Activated T-helper 1 cell treated with anti-CD3 and anti-CD28 coated beads, Interleukin-12 subunit alpha, Interleukin-12 subunit beta, Interleukin-2, Interleukin-4 antibody, amounts not matched to agents 30 ng/mL and 10 ng/mL and 1 ng/mL, durations not matched to agents 14 hours and 24 hours and 36 hours (primary cell): ENCODE results near the gene LMAN2. TPM values are rescaled to one million over a fixed set of nuclear protein-coding genes. Genes with fewer than 3 reads are reported as not detected.

Experiments
- DNase-seq: peaks from one replicate; pipeline ENCODE4 v3.0.0; 2021; ENCODE audit warnings: low spot score
- H3K27ac Mint-ChIP-seq: one replicate; pipeline ENCODE4 v1.8.0; 2021; ENCODE audit warnings: mild to moderate bottlenecking, mixed read lengths
- H3K27me3 Mint-ChIP-seq: one replicate; pipeline ENCODE4 v1.8.0; 2022; ENCODE audit warnings: mild to moderate bottlenecking, moderate library complexity, mixed read lengths; ENCODE audit not compliant: insufficient read depth
- H3K36me3 Mint-ChIP-seq: one replicate; pipeline ENCODE4 v1.8.0; 2021; ENCODE audit warnings: low read depth, mixed read lengths
- H3K4me1 Mint-ChIP-seq: one replicate; pipeline ENCODE4 v1.8.0; 2021; ENCODE audit warnings: low read depth, mixed read lengths
- H3K4me3 Mint-ChIP-seq: one replicate; pipeline ENCODE4 v1.8.0; 2021; ENCODE audit warnings: mild to moderate bottlenecking, moderate library complexity, mixed read lengths
- H3K9me3 Mint-ChIP-seq: one replicate; pipeline ENCODE4 v1.8.0; 2021; ENCODE audit warnings: mixed read lengths
- intact Hi-C: fragments of 100-400 bp; cut with micrococcal nuclease; formaldehyde crosslinking; loops from one replicate; pipeline ENCODE4 v1.15.1; 2024
- total RNA-seq: library from RNA; stranded (reverse); gene quantifications from 2 replicates; pipeline ENCODE4 v1.2.3, GENCODE V29; 2022

The LMAN2 gene, protein sequence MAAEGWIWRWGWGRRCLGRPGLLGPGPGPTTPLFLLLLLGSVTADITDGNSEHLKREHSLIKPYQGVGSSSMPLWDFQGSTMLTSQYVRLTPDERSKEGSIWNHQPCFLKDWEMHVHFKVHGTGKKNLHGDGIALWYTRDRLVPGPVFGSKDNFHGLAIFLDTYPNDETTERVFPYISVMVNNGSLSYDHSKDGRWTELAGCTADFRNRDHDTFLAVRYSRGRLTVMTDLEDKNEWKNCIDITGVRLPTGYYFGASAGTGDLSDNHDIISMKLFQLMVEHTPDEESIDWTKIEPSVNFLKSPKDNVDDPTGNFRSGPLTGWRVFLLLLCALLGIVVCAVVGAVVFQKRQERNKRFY
- 108 and 118 TPM in 2 replicates for total RNA-seq

DNA sequence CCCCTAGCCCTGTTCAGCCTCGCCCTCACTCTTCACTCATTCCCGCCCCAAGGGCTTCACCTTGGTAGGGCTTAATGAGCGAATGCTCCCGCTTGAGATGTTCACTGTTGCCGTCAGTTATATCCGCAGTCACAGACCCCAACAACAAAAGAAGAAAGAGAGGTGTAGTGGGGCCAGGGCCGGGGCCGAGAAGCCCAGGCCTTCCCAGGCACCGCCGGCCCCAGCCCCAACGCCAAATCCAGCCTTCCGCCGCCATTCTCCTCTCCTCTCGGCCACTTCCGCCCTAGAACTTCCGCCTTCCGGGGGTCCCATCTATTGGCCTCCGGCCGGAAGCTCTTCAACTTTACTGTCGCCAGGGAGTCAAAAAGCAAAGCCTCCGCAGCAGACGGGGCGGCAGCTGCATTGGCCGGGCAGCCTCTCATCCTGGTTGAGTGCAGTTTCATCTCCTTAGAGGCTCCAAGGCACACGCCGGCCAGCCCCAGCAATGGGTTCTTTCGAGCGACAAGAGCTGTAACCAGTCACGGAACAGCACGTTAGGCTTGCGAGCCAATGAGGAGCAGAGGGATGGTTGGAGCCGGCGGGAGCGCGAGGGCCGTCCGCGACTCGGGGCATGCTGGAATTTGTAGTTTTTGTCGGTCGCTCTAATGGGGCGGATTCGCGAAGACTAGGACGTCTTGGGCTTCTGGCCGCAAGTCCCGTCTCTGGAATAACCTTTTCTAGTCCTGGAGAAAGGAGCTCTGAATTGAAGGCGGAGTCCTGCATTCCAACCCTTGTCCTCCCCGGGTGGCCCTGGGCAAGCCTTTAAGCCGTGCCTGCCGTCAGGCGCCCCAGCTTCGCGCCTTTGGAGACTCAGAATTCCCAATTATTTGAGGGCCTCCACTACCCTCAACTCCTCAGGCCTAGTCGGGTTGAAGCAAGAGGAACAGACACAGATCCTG is at the start of gene LMAN2:
TSS of gene LMAN2 (minus strand) at position 277 of the 938 bp plus-strand sequence. CDS start at position 256, 21 bp downstream.
- Mint-ChIP-seq H3K4me3 (peak within 1 kb of the TSS; percentile 98), H3K36me3 (peaks cover 19% of the 10 kb centered on the region), H3K9me3 (peaks cover 19% of the 10 kb centered on the region), H3K4me1 (peaks cover 47% of the 10 kb centered on the region), H3K27me3 (no peaks in the 10 kb centered on the region), H3K27ac (peak within 1 kb of the TSS; percentile 100)
- peak; percentile 90 for DNase-seq
- intact Hi-C loops = loop anchor here (1.0 to 10.0 kb wide), 6 partner anchors 13 to 963 kb away; partner anchors contain the start of genes HIGD2A, NOP16 and RNF44

DNA sequence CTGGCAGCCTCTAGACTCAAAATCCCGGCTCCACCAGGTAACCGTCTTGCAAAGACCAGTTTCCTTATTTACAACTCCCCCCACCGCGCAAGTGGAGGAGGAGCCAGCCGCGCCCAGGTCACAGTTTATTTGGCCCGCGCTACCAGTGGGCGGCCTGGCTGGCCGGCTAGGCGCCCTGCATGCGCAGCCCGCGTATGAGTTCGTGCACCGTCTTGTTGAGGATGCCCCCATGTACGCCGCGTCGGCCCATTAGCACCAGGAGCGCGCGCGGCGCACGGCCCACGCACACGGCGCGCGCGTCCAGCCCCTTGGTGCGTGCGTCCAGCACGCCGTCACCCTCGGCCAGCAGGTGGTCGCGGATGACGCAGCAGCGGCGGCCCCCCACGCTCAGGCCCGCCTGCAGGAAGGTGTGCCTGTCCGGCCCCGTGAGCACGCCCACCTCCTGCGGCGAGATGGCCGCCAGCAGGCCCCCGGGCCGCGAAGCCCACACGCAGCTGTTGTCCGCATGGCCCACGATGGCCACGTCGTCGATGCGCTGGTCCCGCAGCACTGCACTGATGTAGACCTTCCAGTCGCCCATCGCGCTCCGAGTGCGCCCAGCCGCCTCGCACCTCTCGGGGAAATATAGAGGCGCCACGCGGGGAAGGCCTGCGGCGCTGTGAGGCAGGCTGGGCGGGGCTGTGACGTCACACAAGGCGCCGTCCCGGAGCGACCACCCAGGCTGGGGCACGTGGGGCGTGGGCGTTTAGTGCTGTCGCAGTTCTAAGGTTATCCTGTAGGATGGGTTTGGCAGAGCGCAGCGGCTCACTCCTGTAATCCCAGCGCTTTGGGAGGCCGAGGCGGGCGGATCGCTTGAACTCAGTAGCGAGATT is 48.8 kb upstream of the LMAN2 start, which contains the start of gene PFN3:
TSS of gene PFN3 (minus strand) at position 665 of the 872 bp plus-strand sequence. CDS start at position 580, 85 bp downstream.
- intact Hi-C loops = no loop called here
- Mint-ChIP-seq H3K27me3 (peaks cover 35% of the 10 kb centered on the region), H3K4me3 (no peak within 1 kb of the TSS), H3K27ac (no peak within 1 kb of the TSS), H3K9me3 (no peaks in the 10 kb centered on the region), H3K36me3 (no peaks in the 10 kb centered on the region), H3K4me1 (peaks cover 17% of the 10 kb centered on the region)
- DNase-seq = no peak

DNA sequence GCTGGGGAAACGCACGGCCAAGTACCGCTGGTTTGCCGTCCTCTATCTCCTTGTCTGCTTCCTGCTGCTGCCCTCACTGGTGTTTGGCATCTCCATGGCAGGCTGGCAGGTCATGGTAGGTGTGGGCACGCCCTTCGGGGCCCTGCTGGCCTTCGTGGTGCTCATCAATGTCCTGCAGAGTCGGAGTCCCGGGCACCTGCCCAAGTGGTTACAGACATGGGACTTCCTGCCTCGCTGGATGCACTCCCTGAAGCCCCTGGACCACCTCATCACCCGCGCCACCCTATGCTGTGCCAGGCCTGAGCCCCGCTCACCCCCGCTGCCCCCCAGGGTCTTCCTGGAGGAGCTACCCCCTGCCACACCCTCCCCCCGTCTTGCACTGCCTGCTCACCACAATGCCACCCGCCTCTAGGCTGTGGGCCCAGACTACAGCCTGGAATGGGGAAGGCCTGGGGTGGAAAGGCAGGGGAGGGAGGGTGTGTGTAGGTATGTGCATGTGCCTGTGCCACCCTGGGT is 46.5 kb upstream of the LMAN2 start:
- intact Hi-C loops = no loop called here
- H3K36me3 Mint-ChIP-seq = no peaks in the 10 kb centered on the region

DNA sequence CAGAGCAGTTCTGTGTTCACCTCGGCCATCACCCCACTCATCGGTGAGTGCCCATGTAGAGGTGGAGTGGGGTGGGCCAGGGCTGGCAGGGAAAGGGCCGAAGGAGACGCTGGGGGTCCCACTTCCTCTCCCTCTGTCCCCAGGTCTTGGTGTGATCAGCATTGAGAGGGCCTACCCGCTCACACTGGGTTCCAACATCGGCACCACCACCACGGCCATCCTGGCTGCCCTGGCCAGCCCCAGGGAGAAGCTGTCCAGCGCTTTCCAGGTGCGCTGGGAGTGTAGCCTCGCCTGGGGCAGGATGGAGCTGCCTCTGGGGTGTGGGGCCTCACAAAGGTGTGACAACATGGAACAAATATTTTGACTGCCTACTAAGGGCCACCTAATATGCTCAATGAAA is 45.3 kb upstream of the LMAN2 start:
- Mint-ChIP-seq H3K4me3 (no peak overlapping the region), H3K27ac (no peak overlapping the region), H3K4me1 (peaks cover under 1% of the 10 kb centered on the region), H3K27me3 (peaks cover 18% of the 10 kb centered on the region), H3K9me3 (no peaks in the 10 kb centered on the region), H3K36me3 (no peaks in the 10 kb centered on the region)
- DNase-seq = no peak
- intact Hi-C loops = no loop called here

More for the DNA sequence above, 46.5 kb upstream of the LMAN2 start:
- H3K27ac Mint-ChIP-seq = no peak overlapping the region
- no peak for DNase-seq
- no peaks in the 10 kb centered on the region for H3K9me3 Mint-ChIP-seq
- peaks cover 12% of the 10 kb centered on the region for H3K4me1 Mint-ChIP-seq
- H3K27me3 Mint-ChIP-seq = peaks cover 29% of the 10 kb centered on the region
- H3K4me3 Mint-ChIP-seq = no peak overlapping the region

DNA sequence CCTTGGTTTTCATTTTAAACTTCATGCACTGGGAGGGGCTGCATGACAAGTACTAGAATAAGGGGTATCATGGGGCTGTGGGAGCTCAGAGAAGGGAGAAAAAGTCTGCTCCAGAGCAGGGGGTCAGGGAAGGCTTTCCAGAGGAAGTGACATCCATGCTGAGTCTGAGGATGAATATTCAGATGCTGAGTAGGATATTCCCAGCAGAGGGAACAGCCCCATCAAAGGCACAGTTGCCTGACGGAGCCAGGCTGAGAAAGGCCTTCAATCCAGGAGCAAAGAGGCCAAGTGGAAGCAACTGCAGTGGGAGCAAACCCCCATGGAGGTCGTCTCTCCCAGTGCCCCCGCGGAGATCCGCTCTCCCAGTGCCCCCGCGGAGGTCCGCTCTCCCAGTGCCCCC is 44.6 kb upstream of the LMAN2 start:
- intact Hi-C loops = no loop called here
- no peak for DNase-seq
- H3K27me3 Mint-ChIP-seq = peaks cover 11% of the 10 kb centered on the region
- H3K4me1 Mint-ChIP-seq = peaks cover 5% of the 10 kb centered on the region
- H3K27ac Mint-ChIP-seq = no peak overlapping the region
- H3K4me3 Mint-ChIP-seq = no peak overlapping the region
- H3K9me3 Mint-ChIP-seq = no peaks in the 10 kb centered on the region
- no peaks in the 10 kb centered on the region for H3K36me3 Mint-ChIP-seq

DNA sequence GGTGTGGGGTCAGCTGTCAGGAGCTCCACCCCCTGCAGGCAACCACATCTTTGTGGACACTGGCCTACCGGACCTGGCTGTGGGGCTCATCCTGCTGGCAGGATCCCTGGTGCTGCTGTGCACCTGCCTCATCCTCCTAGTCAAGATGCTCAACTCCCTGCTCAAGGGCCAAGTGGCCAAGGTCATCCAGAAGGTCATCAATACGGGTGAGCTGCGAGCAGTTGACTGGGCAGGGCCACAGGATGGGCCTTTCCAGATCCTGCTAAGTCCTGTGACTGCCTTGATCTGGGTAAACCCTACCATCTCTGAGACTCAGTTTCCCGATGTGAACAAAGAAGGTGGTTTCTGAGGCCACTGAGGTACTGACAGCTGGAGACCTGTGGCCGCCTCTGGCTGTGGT is 42.5 kb upstream of the LMAN2 start:
- Mint-ChIP-seq H3K4me1 (peaks cover 24% of the 10 kb centered on the region), H3K27ac (no peak overlapping the region), H3K36me3 (no peaks in the 10 kb centered on the region), H3K9me3 (no peaks in the 10 kb centered on the region), H3K4me3 (no peak overlapping the region), H3K27me3 (peaks cover 11% of the 10 kb centered on the region)
- intact Hi-C loops = no loop called here
- DNase-seq = no peak

DNA sequence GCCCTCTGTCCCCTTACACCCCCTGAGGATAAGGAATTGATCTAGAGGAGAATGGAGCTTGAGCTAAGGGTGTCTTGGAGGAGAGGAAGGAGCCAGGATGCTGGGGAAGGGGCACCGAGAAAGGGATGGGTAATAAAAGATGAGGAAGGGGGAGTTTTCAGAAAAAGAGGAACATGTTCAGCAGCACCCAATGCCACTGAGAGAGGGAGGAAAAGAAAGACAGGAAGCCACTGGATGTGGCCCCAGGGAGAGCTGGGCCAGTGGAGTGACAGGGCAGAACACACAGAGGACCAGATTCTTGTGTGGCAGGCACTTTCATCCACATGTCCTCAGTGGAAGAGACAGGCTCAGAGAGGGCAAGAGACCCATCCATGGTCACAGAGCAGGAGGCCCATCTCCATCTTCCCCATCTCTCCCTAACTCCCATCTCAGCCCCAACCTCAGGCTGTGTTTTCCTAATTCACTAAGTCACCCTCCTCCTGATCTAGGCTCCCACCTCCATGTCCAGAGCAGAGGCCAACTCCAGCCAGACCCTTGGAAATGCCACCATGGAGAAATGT is 41.8 kb upstream of the LMAN2 start:
- DNase-seq = no peak
- Mint-ChIP-seq H3K36me3 (no peaks in the 10 kb centered on the region), H3K27me3 (peaks cover 11% of the 10 kb centered on the region), H3K4me1 (peaks cover 31% of the 10 kb centered on the region), H3K27ac (no peak overlapping the region), H3K9me3 (no peaks in the 10 kb centered on the region), H3K4me3 (no peak overlapping the region)
- intact Hi-C loops = no loop called here

DNA sequence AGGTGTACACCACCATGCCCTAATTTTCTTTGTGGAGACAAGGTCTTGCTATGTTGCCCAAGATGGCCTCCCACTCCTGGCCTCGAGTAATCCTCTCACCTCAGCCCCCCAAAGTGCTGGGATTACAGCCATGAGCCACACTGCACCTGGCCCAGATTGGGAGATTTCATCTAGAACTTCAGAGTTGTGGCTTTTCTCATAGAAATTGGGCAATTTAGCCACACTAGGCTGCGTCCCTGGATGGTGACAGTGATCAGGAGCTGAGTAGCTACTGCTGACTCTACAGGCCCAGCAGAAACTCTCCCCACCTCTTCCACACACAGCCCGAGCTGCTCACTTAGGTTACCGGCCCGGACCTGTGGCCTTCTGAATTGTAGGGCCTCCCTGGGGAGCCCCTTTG is 41.3 kb upstream of the LMAN2 start:
- H3K27me3 Mint-ChIP-seq = peaks cover 11% of the 10 kb centered on the region
- DNase-seq = no peak
- H3K27ac Mint-ChIP-seq = no peak overlapping the region
- H3K9me3 Mint-ChIP-seq = no peaks in the 10 kb centered on the region
- H3K4me3 Mint-ChIP-seq = no peak overlapping the region
- H3K4me1 Mint-ChIP-seq = peaks cover 34% of the 10 kb centered on the region
- H3K36me3 Mint-ChIP-seq = no peaks in the 10 kb centered on the region
- intact Hi-C loops = no loop called here

DNA sequence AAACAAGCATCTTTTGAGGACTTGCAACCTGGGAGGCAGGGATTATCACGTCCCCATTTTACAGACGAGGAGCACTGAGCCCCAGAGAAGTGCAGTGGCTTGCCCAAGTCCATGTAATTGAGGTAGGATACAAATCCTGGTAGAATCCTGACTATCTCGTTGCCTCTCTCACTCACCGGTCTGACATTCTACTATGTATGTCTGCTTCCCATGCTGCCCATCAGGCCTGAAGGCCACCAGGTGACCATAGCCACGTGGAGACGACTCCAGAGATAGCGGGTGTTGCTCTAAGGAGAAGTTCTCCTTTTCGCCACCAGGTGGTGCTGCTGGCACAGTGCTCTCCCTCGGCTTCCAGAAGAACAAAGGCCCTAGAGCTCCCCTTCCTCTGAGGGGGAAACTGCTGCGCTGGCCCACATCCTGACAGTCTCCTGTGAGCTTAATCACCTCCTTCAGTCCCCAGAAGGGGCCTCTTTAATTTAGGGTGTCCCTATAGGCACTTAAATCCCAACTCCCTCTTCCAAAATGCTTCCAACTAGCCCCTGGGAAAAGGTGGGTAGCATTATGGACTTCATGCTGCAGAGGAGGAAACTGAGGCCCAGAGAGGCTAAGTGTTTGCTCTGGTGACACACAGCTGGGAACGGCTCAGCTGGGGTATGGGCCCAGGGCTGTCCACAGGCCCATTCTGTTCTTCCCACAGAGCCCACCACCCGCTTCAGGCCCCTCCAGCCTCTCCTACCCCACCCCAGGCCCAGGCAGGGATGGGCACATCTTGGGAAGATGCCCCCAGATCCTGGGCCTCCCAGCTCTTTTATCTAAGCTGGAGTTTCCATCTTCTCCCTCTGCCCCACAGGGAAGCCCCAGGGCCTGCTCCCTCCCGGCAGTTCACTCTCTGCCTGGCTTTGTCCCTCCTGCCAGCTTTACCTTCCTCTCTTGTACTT is 39.2 kb upstream of the LMAN2 start:
- peak; percentile 80 for DNase-seq
- H3K9me3 Mint-ChIP-seq = no peaks in the 10 kb centered on the region
- H3K4me3 Mint-ChIP-seq = peak overlapping the region; percentile 5
- H3K27me3 Mint-ChIP-seq = peaks cover 3% of the 10 kb centered on the region
- intact Hi-C loops = loop anchor here (1.0 kb wide), 7 partner anchors 13 to 111 kb away; partner anchors contain the start of gene PRR7
- H3K36me3 Mint-ChIP-seq = no peaks in the 10 kb centered on the region
- H3K27ac Mint-ChIP-seq = peak overlapping the region; percentile 65
- H3K4me1 Mint-ChIP-seq = peaks cover 34% of the 10 kb centered on the region

DNA sequence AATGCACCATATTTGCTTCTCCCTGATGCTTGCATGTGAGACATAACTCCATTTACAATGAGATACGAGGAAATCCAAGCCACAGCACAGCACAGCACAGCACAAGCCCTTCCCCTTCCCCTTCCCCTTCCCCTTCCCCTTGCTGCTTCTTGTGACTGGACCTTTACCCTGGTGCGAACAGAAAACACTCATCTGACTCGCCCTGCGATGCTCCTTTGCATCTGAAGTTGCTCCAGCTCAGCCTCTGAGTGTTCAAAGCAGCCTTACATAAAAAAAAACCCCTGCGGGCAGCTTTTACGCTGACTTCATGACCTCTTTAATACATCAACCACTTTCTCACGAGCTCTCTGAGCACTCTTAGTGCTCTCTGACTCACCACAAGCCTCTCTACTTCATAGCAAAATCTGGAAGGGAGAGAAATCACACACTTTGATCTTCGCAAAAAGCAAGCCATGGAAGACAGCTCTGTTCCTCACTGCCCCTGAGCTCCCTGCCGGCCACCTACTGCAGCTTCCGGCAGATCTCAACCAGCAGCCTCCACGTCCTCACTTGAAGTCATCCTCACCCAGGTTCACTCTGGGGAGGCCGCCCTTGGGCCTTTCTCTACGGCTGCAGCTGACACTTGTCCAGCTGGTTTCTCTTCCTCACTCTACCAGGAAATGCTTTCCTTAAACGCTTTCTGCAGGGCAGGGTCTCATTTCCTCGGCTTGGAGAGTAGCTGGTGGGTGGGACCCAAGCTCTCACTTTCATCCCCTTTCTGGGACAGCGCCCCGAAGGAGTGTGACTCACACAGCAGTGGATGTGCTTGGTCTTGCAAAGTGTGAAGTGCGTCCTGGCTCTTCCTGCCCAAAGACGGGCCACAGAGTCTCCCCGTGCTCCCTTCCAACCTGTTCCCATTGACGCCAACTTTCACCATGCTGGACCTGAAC is 38.0 kb upstream of the LMAN2 start:
- DNase-seq = peak; percentile 34
- intact Hi-C loops = loop anchor here (1.0 kb wide), 8 partner anchors 14 to 112 kb away; partner anchors contain the start of genes PDLIM7 and PRR7
- Mint-ChIP-seq H3K4me3 (peak overlapping the region; percentile 0), H3K9me3 (no peaks in the 10 kb centered on the region), H3K27ac (peak overlapping the region; percentile 10), H3K36me3 (no peaks in the 10 kb centered on the region), H3K4me1 (peaks cover 34% of the 10 kb centered on the region), H3K27me3 (peaks cover 8% of the 10 kb centered on the region)
